Left ventricle myocardium inferior (tissue), 1 donor: ENCODE measurements around the gene OR52I1. TPM values are rescaled to one million over a fixed set of nuclear protein-coding genes. Genes with fewer than 3 reads are reported as not detected.

Experiments
- DNase-seq: peaks from one replicate; pipeline ENCODE4 v3.0.0-alpha.2; 2020
- H3K27ac ChIP-seq: fragments of 200-600 bp; replicated peaks from 2 replicates; pipeline ENCODE4 v1.8.0; 2021
- H3K27me3 ChIP-seq: fragments of 200-600 bp; 2 replicates; pipeline ENCODE4 v1.8.0; 2021; ENCODE audit warnings: low read depth
- H3K36me3 ChIP-seq: fragments of 200-600 bp; 2 replicates; pipeline ENCODE4 v1.8.0; 2021
- H3K4me1 ChIP-seq: fragments of 200-600 bp; 2 replicates; pipeline ENCODE4 v1.8.0; 2021
- H3K4me3 ChIP-seq: fragments of 200-600 bp; 2 replicates; pipeline ENCODE4 v1.8.0; 2021; ENCODE audit warnings: mild to moderate bottlenecking, moderate library complexity
- H3K9me3 ChIP-seq: fragments of 200-600 bp; replicated peaks from 2 replicates; pipeline ENCODE4 v1.8.0; 2021
- intact Hi-C: fragments of 100-400 bp; cut with micrococcal nuclease; formaldehyde crosslinking; loops from one replicate; pipeline ENCODE4 v1.11.0; 2022
- total RNA-seq: library from RNA; stranded (reverse); fragmentation: NEBNext Ultra II Directional; extraction: Animal tissue kit (Norgen Biotek cat#: 25700); gene quantifications from one replicate; pipeline ENCODE4 v1.2.1, GENCODE V29; 2021
- TF ChIP-seq, protein P1 (sequence below): fragments of 200-600 bp; IDR thresholded peaks from 2 replicates; pipeline ENCODE4 v1.8.0; 2021; ENCODE audit warnings: antibody characterized with exemption, mild to moderate bottlenecking, borderline replicate concordance
- donor health status: DM: no; HTN: yes; CAD: no; lungs with severe emphysema.

OR52I1 gene
- total RNA-seq, 1 donor from 2014 or later, result not detected

DNA sequence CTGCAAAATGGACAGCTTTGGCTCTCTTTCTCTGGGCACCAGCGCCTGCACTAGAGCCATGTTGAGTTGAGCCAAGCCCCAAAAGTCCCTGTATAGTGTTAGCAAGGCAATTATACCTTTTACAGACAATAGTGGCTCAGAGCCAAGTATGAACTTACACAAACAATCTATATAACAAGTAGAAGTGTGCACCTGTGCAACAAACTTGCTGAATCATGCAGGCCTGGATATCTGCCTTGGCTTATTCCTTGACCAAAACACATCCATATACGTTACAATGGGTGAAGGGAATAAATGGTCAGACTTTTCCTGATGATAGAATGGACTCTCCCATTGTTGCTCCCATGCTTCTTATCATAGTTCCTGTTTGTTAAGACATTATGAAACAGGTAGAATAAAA lies 16.1 kb upstream of the OR52I1 start:
- Histone ChIP-seq H3K4me3 (no peak overlapping the region), H3K4me1 (no peaks in the 10 kb centered on the region), H3K9me3 (no peaks in the 10 kb centered on the region), H3K36me3 (no peaks in the 10 kb centered on the region), H3K27ac (no peak overlapping the region), H3K27me3 (peaks cover 24% of the 10 kb centered on the region)
- TF ChIP-seq, protein P1, sequence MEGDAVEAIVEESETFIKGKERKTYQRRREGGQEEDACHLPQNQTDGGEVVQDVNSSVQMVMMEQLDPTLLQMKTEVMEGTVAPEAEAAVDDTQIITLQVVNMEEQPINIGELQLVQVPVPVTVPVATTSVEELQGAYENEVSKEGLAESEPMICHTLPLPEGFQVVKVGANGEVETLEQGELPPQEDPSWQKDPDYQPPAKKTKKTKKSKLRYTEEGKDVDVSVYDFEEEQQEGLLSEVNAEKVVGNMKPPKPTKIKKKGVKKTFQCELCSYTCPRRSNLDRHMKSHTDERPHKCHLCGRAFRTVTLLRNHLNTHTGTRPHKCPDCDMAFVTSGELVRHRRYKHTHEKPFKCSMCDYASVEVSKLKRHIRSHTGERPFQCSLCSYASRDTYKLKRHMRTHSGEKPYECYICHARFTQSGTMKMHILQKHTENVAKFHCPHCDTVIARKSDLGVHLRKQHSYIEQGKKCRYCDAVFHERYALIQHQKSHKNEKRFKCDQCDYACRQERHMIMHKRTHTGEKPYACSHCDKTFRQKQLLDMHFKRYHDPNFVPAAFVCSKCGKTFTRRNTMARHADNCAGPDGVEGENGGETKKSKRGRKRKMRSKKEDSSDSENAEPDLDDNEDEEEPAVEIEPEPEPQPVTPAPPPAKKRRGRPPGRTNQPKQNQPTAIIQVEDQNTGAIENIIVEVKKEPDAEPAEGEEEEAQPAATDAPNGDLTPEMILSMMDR, result no peak
- no peak for DNase-seq
- intact Hi-C loops, result no loop called here

DNA sequence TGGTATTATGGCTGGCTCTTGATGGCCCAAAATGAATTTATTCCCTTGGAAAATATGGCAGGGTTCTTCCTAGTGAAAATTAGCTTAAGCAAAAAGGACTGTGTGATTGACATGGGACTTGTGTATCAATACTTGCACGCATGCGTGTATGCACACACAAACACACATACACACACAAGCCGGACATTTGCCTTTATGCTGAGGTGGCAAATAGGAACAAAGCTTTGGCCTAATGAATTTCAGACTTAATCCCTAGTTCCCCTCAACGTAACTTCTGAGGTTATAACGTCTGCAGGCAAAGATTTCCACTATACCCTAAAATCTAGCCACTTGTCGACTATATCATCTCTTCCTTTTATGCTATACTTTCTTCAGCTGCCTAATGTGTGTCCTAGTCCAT lies 15.2 kb upstream of the OR52I1 start:
- no peaks in the 10 kb centered on the region for H3K4me1 ChIP-seq
- no peak overlapping the region for H3K4me3 ChIP-seq
- H3K36me3 ChIP-seq, result no peaks in the 10 kb centered on the region
- no peak overlapping the region for H3K27ac ChIP-seq
- no peak for DNase-seq
- intact Hi-C loops, result no loop called here
- no peaks in the 10 kb centered on the region for H3K9me3 ChIP-seq
- peaks cover 22% of the 10 kb centered on the region for H3K27me3 ChIP-seq
- TF ChIP-seq, protein P1, result no peak

DNA sequence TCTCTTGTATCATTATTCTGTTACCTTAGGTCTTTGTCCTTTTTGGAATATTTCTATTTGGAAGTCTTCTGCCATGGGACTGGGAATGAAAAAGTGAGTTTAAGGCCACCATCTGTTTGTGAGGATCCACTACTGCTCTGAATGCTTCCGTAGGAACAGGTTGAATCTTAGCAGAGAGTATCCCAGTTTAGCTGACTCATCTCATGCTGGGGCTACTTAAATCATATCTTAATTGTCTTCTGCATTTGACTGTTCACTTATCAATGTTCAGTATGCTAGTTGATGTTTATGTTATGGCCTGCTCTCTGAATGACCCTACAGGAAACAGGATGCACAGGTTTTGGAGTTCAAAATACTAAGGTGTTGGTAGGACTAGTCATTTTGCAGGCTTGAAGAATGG lies 13.7 kb upstream of the OR52I1 start:
- DNase-seq, result no peak
- H3K9me3 ChIP-seq, result no peaks in the 10 kb centered on the region
- no peak overlapping the region for H3K27ac ChIP-seq
- H3K36me3 ChIP-seq, result no peaks in the 10 kb centered on the region
- no peak overlapping the region for H3K4me3 ChIP-seq
- TF ChIP-seq, protein P1, result no peak
- intact Hi-C loops, result no loop called here
- peaks cover 29% of the 10 kb centered on the region for H3K27me3 ChIP-seq
- no peaks in the 10 kb centered on the region for H3K4me1 ChIP-seq

DNA sequence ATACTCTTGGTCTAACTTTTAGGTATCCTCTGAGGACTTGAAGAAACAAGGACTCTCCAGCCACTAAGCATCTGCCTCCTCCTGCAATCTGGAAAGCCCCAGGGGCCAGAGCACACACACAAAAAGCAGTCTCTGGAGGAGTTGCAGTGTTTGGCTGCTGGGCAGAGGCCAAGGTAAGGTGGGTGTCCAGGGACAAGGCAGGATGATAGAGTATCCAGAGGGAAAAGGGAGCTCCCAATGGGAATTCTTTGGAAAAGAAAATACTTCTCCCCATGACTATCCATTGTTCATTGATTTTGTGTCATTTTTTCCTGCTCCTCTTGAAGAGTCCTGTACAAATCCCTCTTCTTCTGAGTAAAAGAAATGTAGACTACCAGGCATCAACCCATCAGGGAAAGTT lies 12.4 kb upstream of the OR52I1 start, which contains the start of gene OR52I2:
OR52I2 (plus strand) TSS at position 301 of the 400 bp plus-strand sequence.
- H3K36me3 ChIP-seq, result no peaks in the 10 kb centered on the region
- intact Hi-C loops, result no loop called here
- no peak for DNase-seq
- no peak within 1 kb of the TSS for H3K27ac ChIP-seq
- H3K9me3 ChIP-seq, result no peaks in the 10 kb centered on the region
- peaks cover 25% of the 10 kb centered on the region for H3K27me3 ChIP-seq
- TF ChIP-seq, protein P1, result no peak
- H3K4me3 ChIP-seq, result no peak within 1 kb of the TSS
- H3K4me1 ChIP-seq, result no peaks in the 10 kb centered on the region

DNA sequence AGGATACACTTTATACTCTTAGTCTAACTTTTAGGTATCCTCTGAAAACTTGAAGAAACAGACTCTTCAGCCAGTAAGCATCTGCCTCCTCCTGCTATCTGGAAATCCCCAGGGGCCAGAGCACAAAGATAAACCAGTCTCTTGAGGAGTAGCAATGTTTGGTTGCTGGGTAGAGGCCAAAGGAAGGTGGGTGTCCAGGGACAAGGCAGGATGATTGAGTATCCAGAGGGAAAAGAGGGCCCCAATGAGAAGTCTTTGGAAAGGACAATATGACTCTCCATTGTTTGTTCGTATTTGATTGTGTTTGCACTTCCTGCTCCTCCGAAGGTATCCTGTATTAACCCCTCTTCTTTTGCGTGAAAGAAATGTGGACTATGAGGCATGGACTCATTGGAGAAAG lies 4.8 kb upstream of the OR52I1 start:
- no peaks in the 10 kb centered on the region for H3K9me3 ChIP-seq
- no peak for DNase-seq
- TF ChIP-seq, protein P1, result no peak
- H3K27ac ChIP-seq, result no peak overlapping the region
- no peak overlapping the region for H3K4me3 ChIP-seq
- no peaks in the 10 kb centered on the region for H3K36me3 ChIP-seq
- intact Hi-C loops, result no loop called here
- H3K27me3 ChIP-seq, result peaks cover 12% of the 10 kb centered on the region
- no peaks in the 10 kb centered on the region for H3K4me1 ChIP-seq

DNA sequence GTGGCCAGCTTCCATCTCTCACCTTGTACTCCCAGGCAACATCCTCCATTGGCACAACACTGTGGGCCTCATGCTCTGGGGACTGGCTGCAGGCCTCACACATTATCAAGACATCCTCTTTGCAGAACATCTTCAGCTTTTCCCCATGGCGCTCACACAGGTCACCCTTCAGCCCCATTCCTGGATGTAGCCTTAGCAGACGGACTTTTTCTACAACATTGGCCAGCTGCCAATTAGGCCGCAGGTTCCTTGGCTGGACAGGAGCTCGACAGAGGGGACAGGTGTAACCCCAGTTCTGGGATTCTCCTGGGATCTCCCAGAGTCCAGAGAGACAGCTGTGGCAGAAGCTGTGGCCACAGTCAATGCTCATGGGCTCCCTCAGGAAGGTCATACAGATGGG lies 11.2 kb downstream of the OR52I1 start:
- Histone ChIP-seq H3K4me3 (no peak overlapping the region), H3K4me1 (peaks cover 31% of the 10 kb centered on the region), H3K9me3 (no peaks in the 10 kb centered on the region), H3K27ac (no peak overlapping the region), H3K27me3 (no peaks in the 10 kb centered on the region), H3K36me3 (peaks cover 55% of the 10 kb centered on the region)
- TF ChIP-seq, protein P1, result no peak
- intact Hi-C loops, result no loop called here
- no peak for DNase-seq
